Neutrophil (primary cell): ENCODE data around the gene AHCTF1.

Experiments used
- H3K27ac ChIP-seq: fragments of 200-600 bp; sonication (generic); 2 replicates; pipeline ENCODE4 v1.5.1; 2016; ENCODE audit warnings: mild to moderate bottlenecking, moderate library complexity
- H3K27me3 ChIP-seq: fragments of 200-600 bp; sonication (generic); 2 replicates; pipeline ENCODE4 v1.6.0; 2016; ENCODE audit warnings: mild to moderate bottlenecking
- H3K36me3 ChIP-seq: fragments of 200-600 bp; sonication (generic); 2 replicates; pipeline ENCODE4 v1.5.1; 2017
- H3K4me1 ChIP-seq, 2 experiments: fragments of 200-600 bp in 1 of 2; sonication (generic) in 1 of 2; 1 replicate in 1 of 2; 2 replicates in 1 of 2; pipeline versions ENCODE4 v1.5.1 to v1.6.1; 2013 to 2016; ENCODE audit warnings: low read depth in 1 of 2, low read length in 1 of 2, mild to moderate bottlenecking in 1 of 2, moderate library complexity in 1 of 2; ENCODE audit not compliant: control insufficient read depth in 1 of 2, insufficient read depth in 1 of 2
- H3K4me3 ChIP-seq, 2 experiments: fragments of 200-600 bp in 1 of 2; sonication (generic) in 1 of 2; 1 replicate in 1 of 2; 2 replicates in 1 of 2; pipeline ENCODE4 v1.5.1; 2013 to 2016; ENCODE audit warnings: low read depth in 1 of 2, low read length in 1 of 2, mild to moderate bottlenecking in 1 of 2, moderate library complexity in 1 of 2
- H3K9me3 ChIP-seq: fragments of 200-600 bp; sonication (generic); 2 replicates; pipeline ENCODE4 v1.5.1; 2016
- TF ChIP-seq, protein P1 (sequence below): fragments of 200-600 bp; sonication (generic); IDR thresholded peaks from 2 replicates; pipeline ENCODE4 v1.5.1; 2016; ENCODE audit warnings: antibody characterized with exemption

Gene AHCTF1

DNA sequence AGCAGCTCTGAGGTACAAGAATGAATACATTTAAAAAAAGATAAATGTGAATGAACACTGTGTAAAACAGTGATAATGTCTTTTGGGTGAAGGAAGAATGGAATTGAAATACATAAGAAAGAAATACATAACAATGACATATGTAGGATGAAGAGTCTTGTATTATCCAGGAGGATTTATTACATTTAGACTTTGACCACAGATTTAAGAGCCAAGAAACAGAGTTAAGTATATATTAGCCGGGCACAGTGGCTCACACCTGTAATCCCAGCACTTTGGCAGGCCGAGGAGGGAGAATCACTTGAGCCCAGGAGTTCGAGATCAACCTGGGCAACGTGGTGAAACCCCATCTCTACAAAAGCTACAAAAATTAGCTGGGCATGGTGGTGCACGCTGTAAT is 127.9 kb downstream of the AHCTF1 start:
- H3K36me3 ChIP-seq: no peaks in the 10 kb centered on the region
- TF ChIP-seq, protein P1, sequence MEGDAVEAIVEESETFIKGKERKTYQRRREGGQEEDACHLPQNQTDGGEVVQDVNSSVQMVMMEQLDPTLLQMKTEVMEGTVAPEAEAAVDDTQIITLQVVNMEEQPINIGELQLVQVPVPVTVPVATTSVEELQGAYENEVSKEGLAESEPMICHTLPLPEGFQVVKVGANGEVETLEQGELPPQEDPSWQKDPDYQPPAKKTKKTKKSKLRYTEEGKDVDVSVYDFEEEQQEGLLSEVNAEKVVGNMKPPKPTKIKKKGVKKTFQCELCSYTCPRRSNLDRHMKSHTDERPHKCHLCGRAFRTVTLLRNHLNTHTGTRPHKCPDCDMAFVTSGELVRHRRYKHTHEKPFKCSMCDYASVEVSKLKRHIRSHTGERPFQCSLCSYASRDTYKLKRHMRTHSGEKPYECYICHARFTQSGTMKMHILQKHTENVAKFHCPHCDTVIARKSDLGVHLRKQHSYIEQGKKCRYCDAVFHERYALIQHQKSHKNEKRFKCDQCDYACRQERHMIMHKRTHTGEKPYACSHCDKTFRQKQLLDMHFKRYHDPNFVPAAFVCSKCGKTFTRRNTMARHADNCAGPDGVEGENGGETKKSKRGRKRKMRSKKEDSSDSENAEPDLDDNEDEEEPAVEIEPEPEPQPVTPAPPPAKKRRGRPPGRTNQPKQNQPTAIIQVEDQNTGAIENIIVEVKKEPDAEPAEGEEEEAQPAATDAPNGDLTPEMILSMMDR: no peak
- no peaks in the 10 kb centered on the region for H3K9me3 ChIP-seq
- no peak overlapping the region for H3K4me3 ChIP-seq
- H3K27me3 ChIP-seq: no peaks in the 10 kb centered on the region
- H3K4me1 ChIP-seq: no peaks in the 10 kb centered on the region
- no peak overlapping the region for H3K27ac ChIP-seq

GRCh38 chr1:246803373-246803772 is 128.4 kb downstream of the AHCTF1 start:
- no peaks in the 10 kb centered on the region for H3K4me1 ChIP-seq
- no peaks in the 10 kb centered on the region for H3K9me3 ChIP-seq
- H3K27me3 ChIP-seq: no peaks in the 10 kb centered on the region
- H3K36me3 ChIP-seq: no peaks in the 10 kb centered on the region
- no peak overlapping the region for H3K27ac ChIP-seq
- H3K4me3 ChIP-seq: no peak overlapping the region
- TF ChIP-seq, protein P1: no peak

- TF ChIP-seq, protein P1: no peak
- Histone ChIP-seq H3K36me3 (no peaks in the 10 kb centered on the region), H3K27ac (no peak overlapping the region)
Measured at GRCh38 chr1:246801241-246802020, 130.3 kb downstream of the AHCTF1 start.

DNA sequence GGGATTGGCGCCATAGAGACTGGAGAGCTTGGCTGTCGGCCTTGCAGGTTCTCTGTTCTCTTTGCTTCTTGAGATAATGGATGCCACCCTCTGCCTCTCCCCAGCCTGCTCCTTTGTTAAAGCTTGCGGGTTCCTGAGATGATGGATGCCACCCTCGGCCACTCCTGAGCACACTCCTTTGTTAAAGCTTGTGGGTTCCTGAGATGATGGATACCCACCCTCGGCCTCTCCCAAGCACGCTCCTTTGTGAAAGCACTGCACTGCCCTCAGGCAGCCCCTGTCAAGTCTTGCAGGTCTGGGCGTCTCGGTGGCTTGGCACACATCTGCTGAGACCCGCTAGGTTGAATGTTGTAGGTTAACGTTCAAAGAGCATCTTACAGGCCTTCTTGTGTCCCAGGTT is 131.0 kb downstream of the AHCTF1 start:
- Histone ChIP-seq H3K27me3 (no peaks in the 10 kb centered on the region), H3K4me1 (no peaks in the 10 kb centered on the region)
- TF ChIP-seq, protein P1: no peak

More at GRCh38 chr1:246801241-246802020, 130.3 kb downstream of the AHCTF1 start:
- H3K9me3 ChIP-seq: no peaks in the 10 kb centered on the region
- no peak overlapping the region for H3K4me3 ChIP-seq
- no peaks in the 10 kb centered on the region for H3K27me3 ChIP-seq
- no peaks in the 10 kb centered on the region for H3K4me1 ChIP-seq

GRCh38 chr1:246800356-246800755 is 131.4 kb downstream of the AHCTF1 start:
- Histone ChIP-seq H3K27ac (no peak overlapping the region), H3K9me3 (no peaks in the 10 kb centered on the region), H3K27me3 (no peaks in the 10 kb centered on the region), H3K4me1 (no peaks in the 10 kb centered on the region), H3K4me3 (no peak overlapping the region), H3K36me3 (no peaks in the 10 kb centered on the region)
- TF ChIP-seq, protein P1: no peak

More for the DNA sequence above, 131.0 kb downstream of the AHCTF1 start:
- Histone ChIP-seq H3K4me3 (no peak overlapping the region), H3K36me3 (no peaks in the 10 kb centered on the region), H3K27ac (no peak overlapping the region), H3K9me3 (no peaks in the 10 kb centered on the region)
